ENCODE results near the gene BMP2K.
"Not testable (repeated sequence)": the region's sequence is repeated elsewhere in the genome, so short reads cannot be mapped to it uniquely, and the experiment has no call there.

The BMP2K gene

DNA sequence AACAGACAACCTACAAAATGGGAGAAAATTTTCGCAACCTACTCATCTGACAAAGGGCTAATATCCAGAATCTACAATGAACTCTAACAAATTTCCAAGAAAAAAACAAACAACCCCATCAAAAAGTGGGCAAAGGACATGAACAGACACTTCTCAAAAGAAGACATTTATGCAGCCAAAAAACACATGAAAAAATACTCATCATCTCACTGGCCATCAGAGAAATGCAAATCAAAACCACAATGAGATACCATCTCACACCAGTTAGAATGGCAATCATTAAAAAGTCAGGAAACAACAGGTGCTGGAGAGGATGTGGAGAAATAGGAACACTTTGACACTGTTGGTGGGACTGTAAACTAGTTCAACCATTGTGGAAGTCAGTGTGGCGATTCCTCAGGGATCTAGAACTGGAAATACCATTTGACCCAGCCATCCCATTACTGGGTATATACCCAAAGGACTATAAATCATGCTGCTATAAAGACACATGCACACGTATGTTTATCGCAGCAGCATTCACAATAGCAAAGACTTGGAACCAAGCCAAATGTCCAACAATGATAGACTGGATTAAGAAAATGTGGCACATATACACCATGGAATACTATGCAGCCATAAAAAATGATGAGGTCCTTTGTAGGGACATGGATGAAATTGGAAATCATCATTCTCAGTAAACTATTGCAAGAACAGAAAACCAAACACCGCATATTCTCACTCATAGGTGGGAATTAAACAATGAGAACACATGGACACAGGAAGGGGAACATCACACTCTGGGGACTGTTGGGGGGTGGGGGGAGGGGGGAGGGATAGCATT is 19.7 kb downstream of the BMP2K start:
- DNase-seq: not testable (repeated sequence)

DNA sequence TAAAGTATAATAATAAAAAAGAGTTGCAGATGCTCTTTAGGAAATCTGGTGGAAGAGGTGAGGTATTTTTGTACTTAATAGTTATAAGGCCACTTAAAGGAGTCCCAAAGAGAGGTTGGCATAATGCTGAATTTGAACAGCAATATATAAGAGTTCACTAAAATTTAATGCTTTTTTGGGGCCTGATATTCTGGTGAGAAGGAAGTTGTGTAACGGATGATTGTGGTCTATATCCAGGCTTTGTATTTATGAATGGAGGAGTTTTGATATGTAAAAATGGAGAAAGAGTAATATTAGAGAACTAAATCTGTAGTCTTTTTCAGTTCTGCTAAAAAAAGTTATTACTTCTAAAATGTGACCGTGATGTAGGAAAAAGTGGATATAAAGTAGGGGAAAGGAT is 20.4 kb downstream of the BMP2K start:
- DNase-seq: no peak

- no peak for DNase-seq
Observed at GRCh38 chr4:78797777-78798284, 21.7 kb downstream of the BMP2K start.

DNA sequence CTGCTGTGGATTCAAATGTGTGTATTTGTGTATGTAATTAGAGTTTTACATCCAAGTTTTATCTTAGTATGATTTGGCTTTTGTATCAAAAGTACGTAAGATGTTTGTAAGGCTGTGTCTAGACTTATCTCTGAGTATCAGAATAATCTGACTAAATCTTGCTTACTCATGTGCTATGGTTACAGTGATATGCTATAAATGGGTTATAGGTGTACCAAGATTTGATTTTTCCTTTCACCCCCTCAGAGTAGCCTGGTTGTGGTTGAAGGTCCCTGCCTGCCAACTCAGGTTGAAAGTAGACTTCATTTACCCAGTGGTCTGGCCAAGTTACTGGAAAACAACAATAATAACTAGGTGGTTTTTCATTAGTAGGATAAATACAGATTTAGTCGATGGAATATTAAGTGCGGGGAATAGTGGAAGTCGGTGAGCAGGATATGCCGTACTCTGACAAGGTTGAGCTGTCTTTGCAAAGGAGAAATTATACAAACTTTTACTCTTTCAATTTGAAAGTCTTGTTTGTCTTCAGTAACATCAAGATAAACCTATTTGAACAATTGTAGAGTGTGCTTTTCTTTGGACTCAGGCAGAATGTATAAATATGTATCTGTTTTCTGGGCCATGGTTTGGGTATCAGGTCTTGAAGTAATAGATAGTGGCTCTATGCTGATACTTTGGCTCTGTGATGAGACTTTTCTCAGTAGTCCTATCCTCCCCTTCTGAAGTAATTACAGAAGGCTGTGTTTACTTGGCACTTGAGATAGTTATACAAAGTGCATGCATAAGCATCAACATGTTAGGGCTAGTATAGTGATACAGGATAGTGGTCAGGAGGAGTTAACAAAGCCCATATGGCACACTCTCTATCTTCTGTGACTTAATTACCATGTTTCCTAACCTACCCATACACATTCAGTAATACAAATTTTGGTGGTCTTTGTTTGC is 23.7 kb downstream of the BMP2K start:
- no peak for DNase-seq

- DNase-seq: no peak
Observed at GRCh38 chr4:78800965-78801364, 24.8 kb downstream of the BMP2K start.

GRCh38 chr4:78803983-78804382 is 27.8 kb downstream of the BMP2K start:
- DNase-seq: no peak

- no peak for DNase-seq
Observed at GRCh38 chr4:78806943-78807460, 30.9 kb downstream of the BMP2K start.

- no peak for DNase-seq
Observed at GRCh38 chr4:78809295-78809694, 33.1 kb downstream of the BMP2K start.

DNA sequence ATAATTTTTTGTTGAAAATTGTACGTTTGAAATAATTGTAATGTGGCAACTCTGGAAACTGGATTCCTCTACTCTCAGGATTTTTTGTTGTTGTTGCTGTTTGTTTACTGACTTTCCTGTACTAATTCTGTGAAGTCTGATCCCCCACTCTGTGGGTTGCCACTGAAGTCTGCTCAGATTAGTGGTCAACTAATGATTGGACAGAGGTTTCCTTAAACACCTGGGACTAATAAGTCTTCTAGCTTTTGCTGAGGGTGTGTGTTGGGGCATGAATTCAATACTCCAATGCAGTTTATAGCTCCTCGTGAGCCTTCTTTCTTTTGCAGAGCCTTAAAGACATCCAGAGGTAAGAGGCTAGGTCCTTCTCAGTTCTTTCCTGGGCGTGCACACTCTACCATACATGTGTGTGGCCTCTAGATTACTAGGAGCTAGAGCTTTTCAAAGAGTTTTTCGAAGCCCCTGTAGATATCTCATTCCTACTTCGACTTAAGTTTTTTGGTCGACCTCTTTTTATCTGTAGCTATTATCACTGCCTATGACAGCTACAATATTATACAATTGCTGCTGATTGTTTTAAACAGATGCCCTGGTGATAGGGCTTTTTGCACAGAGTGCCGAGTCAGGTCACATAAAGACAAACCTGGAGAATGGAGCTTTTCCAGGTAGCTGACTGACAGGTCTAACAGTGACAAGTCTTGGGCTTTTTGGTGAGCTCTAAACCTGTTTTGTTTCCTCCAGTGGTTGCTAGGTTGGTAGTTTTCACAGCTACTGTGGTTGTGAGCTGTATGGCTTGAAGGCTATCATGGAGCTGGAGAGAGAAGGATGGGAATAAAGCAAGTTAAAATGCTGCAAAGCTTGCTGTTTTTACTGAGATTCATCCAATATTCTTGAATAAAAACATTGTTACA is 34.0 kb downstream of the BMP2K start:
- no peak for DNase-seq

GRCh38 chr4:78811034-78811433 is 34.9 kb downstream of the BMP2K start:
- no peak for DNase-seq

GRCh38 chr4:78818530-78819079 is 42.5 kb downstream of the BMP2K start:
- DNase-seq: no peak

DNA sequence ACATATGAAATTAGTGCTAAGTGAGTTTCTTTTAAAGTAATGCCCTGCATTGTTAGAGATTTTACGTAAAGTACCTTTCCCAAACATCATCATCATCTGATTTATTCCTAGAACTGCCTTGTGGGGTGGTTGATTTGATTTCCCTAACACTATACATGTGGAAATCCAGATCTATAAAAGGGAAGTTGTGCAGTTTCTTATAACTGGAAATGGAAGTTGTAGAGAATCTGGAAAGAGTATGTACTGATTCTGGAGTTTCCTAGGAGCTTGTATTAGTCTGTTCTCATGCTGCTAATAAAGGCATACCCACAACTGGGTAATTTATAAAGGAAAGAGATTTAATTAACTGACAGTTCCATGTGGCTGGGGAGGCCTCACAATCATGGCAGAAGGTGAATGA is 47.9 kb downstream of the BMP2K start:
- DNase-seq: no peak

GRCh38 chr4:78827191-78827590 is 51.0 kb downstream of the BMP2K start:
- DNase-seq: no peak

GRCh38 chr4:78829296-78829695 is 53.1 kb downstream of the BMP2K start:
- DNase-seq: no peak

GRCh38 chr4:78839676-78840075 is 63.5 kb downstream of the BMP2K start:
- DNase-seq: not testable (repeated sequence)

GRCh38 chr4:78840286-78840685 is 64.1 kb downstream of the BMP2K start:
- DNase-seq: not testable (repeated sequence)

DNA sequence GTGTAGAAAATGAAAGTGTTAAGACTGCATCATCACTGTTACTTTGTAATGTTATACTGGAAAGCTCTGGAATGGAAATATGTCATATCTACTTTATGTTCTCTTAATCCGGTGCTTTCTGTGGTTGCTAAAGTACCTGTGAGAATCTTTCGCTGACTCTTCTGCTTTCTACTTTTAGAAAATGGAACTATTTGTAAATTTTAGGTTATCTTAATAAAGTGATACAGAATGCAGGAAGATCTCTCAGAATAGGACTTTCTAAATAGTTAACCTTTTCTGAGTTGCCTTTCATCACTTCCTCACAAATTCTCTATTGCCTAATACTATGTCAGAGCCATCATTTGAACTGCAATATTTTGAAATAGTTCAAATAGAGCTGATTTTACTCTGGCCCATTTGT is 69.3 kb downstream of the BMP2K start:
- DNase-seq: no peak

- DNase-seq: no peak
Observed at GRCh38 chr4:78846258-78846657, 70.1 kb downstream of the BMP2K start.

DNA sequence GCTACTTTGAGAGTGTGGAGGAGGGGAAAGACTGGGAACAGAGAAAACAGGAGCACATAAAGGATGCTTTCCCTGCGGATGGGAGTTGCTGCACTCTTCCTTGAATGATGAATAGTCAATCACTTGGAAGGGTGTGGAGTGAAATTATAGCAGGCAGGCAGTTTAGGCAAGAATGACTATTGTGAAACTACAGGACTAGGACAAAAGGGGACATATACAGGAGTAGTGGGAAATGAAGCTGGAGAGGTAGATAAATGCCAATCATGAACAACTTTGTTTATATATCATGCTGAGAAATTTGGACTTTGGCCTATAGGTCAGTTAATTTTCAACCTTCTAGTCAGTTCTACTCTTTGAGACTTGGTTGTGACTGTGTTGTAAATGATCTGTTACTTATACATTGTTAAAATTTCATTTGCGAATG is 86.2 kb downstream of the BMP2K start:
- no peak for DNase-seq

GRCh38 chr4:78863254-78863869 is 87.2 kb downstream of the BMP2K start:
- DNase-seq: no peak

GRCh38 chr4:78863991-78864390 is 87.8 kb downstream of the BMP2K start:
- DNase-seq: no peak

All from CD4-positive, alpha-beta T cell treated with Interferon alpha-2 for 1 hour (primary cell).